Inflammatory macrophage (primary cell): ENCODE measurements around the gene PSMG3.
"Not testable (repeated sequence)": the region's sequence is repeated elsewhere in the genome, so short reads cannot be mapped to it uniquely, and the experiment has no call there.

Experiments
- DNase-seq, 2 donors: peaks; one replicate each; pipeline ENCODE4 v3.0.0-alpha.2; 2020 to 2022

The PSMG3 gene

GRCh38 chr7:1532456-1533254 is 37.2 kb downstream of the PSMG3 start:
- peak; percentile 85 to 91 for DNase-seq

GRCh38 chr7:1531979-1532455 is 37.8 kb downstream of the PSMG3 start:
- DNase-seq = no peak

- DNase-seq = peak in 1 of 2 donors; percentile 44
Observed at GRCh38 chr7:1531263-1531978, 38.4 kb downstream of the PSMG3 start.

GRCh38 chr7:1530946-1531262 is 38.9 kb downstream of the PSMG3 start:
- no peak for DNase-seq

GRCh38 chr7:1529383-1530116 is 40.3 kb downstream of the PSMG3 start:
- no peak for DNase-seq

- no peak for DNase-seq
Observed at GRCh38 chr7:1526271-1526754, 43.5 kb downstream of the PSMG3 start.

- DNase-seq = no peak
Observed at GRCh38 chr7:1525409-1525808, 44.4 kb downstream of the PSMG3 start.

- no peak for DNase-seq
Observed at GRCh38 chr7:1523844-1524243, 46.0 kb downstream of the PSMG3 start.

GRCh38 chr7:1523208-1523607 is 46.6 kb downstream of the PSMG3 start:
- DNase-seq = no peak

GRCh38 chr7:1521456-1521855 is 48.4 kb downstream of the PSMG3 start:
- no peak for DNase-seq

GRCh38 chr7:1520539-1521234 is 49.1 kb downstream of the PSMG3 start:
- DNase-seq = peak; percentile 55 to 84

- DNase-seq = not testable (repeated sequence)
Observed at GRCh38 chr7:1519322-1519922, 50.4 kb downstream of the PSMG3 start.
